IMR-90 (cell line): ENCODE measurements around the gene CNTFR. TPM values are rescaled to one million over a fixed set of nuclear protein-coding genes. Genes with fewer than 3 reads are reported as not detected.

Experiments
- ATAC-seq: fragments of 200-7000 bp; cut with Tn5 transposase; 2 replicates; pipeline ENCODE4 v1.9.1; 2020; ENCODE audit warnings: low read depth, mild to moderate bottlenecking, moderate library complexity
- BruUV-seq: library from RNA; stranded (reverse); fragments of 400-500 nt; replicated peaks from 2 replicates; lab custom pipeline; 2021; lab: Mats Ljungman, UMichigan
- CTCF ChIA-PET: fragments of 300-600 bp; formaldehyde crosslinking; extraction: SDS; loops from one replicate; lab custom pipeline; 2021; ENCODE audit warnings: antibody characterized with exemption; lab: Yijun Ruan, JAX
- POLR2A ChIA-PET: fragments of 300-600 bp; sonication (Branson Sonifier 250); formaldehyde crosslinking; loops from one replicate; lab custom pipeline; 2022; ENCODE audit warnings: antibody characterized with exemption; ENCODE audit not compliant: unreplicated experiment; lab: Charles Lee
- DNase-seq: peaks from one replicate; pipeline ENCODE4 v3.0.0; 2013
- H2AFZ ChIP-seq: replicated peaks from 2 replicates; pipeline ENCODE3; 2013; ENCODE audit warnings: low read length, mild to moderate bottlenecking; ENCODE audit not compliant: poor library complexity
- H2AK5ac ChIP-seq: 2 replicates; pipeline ENCODE4 v1.6.1; 2013; ENCODE audit warnings: low read depth, low read length, inconsistent platforms
- H2AK9ac ChIP-seq: replicated peaks from 2 replicates; pipeline ENCODE3; 2013; ENCODE audit warnings: mild to moderate bottlenecking, low read depth, low read length, moderate library complexity; ENCODE audit not compliant: poor library complexity
- H2BK120ac ChIP-seq: 2 replicates; pipeline ENCODE4 v1.6.1; 2013; ENCODE audit warnings: low read depth, low read length, inconsistent platforms
- H2BK15ac ChIP-seq: 3 replicates; pipeline ENCODE4 v1.6.1; 2013; ENCODE audit warnings: low read depth, low read length, inconsistent platforms
- H2BK20ac ChIP-seq: 2 replicates; pipeline ENCODE4 v1.6.1; 2013; ENCODE audit warnings: low read depth, mild to moderate bottlenecking, inconsistent platforms, low read length, moderate library complexity
- H2BK5ac ChIP-seq: 2 replicates; pipeline ENCODE4 v1.6.1; 2013; ENCODE audit warnings: mild to moderate bottlenecking, low read depth, low read length, inconsistent platforms; ENCODE audit not compliant: poor library complexity, severe bottlenecking
- H3K14ac ChIP-seq: replicated peaks from 2 replicates; pipeline ENCODE4 v1.6.1; 2013; ENCODE audit warnings: low read depth, low read length, inconsistent platforms
- H3K18ac ChIP-seq: 2 replicates; pipeline ENCODE4 v1.6.1; 2013; ENCODE audit warnings: low read depth, low read length, control low read depth
- H3K23ac ChIP-seq: 2 replicates; pipeline ENCODE4 v1.6.1; 2013; ENCODE audit warnings: low read depth, low read length, inconsistent platforms
- H3K27ac ChIP-seq: 2 replicates; pipeline ENCODE4 v1.5.1; 2013; ENCODE audit warnings: mild to moderate bottlenecking, control low read depth, low read length; ENCODE audit not compliant: insufficient read depth
- H3K27me3 ChIP-seq: 2 replicates; pipeline ENCODE4 v1.6.1; 2013; ENCODE audit warnings: low read length; ENCODE audit not compliant: control insufficient read depth, insufficient read depth
- H3K36me3 ChIP-seq: 2 replicates; pipeline ENCODE4 v1.6.1; 2013; ENCODE audit warnings: low read length, mixed read lengths; ENCODE audit not compliant: control insufficient read depth, insufficient read depth
- H3K4ac ChIP-seq: 2 replicates; pipeline ENCODE4 v1.6.1; 2013; ENCODE audit warnings: low read depth, low read length, inconsistent platforms
- H3K4me1 ChIP-seq: 2 replicates; pipeline ENCODE4 v1.6.1; 2013; ENCODE audit warnings: low read length, mixed read lengths; ENCODE audit not compliant: control insufficient read depth, insufficient read depth
- H3K4me2 ChIP-seq: 2 replicates; pipeline ENCODE4 v1.6.1; 2013; ENCODE audit warnings: low read depth, mild to moderate bottlenecking, control low read depth, low read length, moderate library complexity
- H3K4me3 ChIP-seq: 2 replicates; pipeline ENCODE4 v1.5.1; 2013; ENCODE audit warnings: low read depth, mild to moderate bottlenecking, control low read depth, low read length, moderate library complexity; ENCODE audit not compliant: insufficient read depth
- H3K56ac ChIP-seq: 2 replicates; pipeline ENCODE4 v1.6.1; 2013; ENCODE audit warnings: low read length, inconsistent platforms; ENCODE audit not compliant: insufficient read depth; ENCODE audit errors: extremely low read depth
- H3K79me1 ChIP-seq, 2 experiments: 2 replicates each; pipeline ENCODE4 v1.6.1; 2013; ENCODE audit warnings: low read length in 2 of 2, inconsistent platforms in 1 of 2, low read depth in 1 of 2
- H3K9ac ChIP-seq: 2 replicates; pipeline ENCODE4 v1.6.1; 2013; ENCODE audit warnings: low read depth, low read length, control low read depth
- H3K9me1 ChIP-seq: 2 replicates; pipeline ENCODE4 v1.6.1; 2013; ENCODE audit warnings: low read length, inconsistent platforms; ENCODE audit not compliant: insufficient read depth
- H3K9me3 ChIP-seq: 2 replicates; pipeline ENCODE4 v1.6.1; 2013; ENCODE audit warnings: low read length; ENCODE audit not compliant: control insufficient read depth, insufficient read depth
- H4K20me1 ChIP-seq: 2 replicates; pipeline ENCODE4 v1.6.1; 2013; ENCODE audit warnings: low read length, inconsistent platforms; ENCODE audit not compliant: insufficient read depth
- H4K5ac ChIP-seq: 2 replicates; pipeline ENCODE4 v1.6.1; 2013; ENCODE audit warnings: mild to moderate bottlenecking, low read depth, low read length, control low read depth
- H4K8ac ChIP-seq, 2 experiments: 2 replicates each; pipeline ENCODE4 v1.6.1; 2013; ENCODE audit warnings: low read depth in 2 of 2, low read length in 2 of 2, control low read depth in 1 of 2, inconsistent platforms in 1 of 2
- H4K91ac ChIP-seq: 2 replicates; pipeline ENCODE4 v1.6.1; 2013; ENCODE audit warnings: low read depth, low read length, inconsistent platforms; ENCODE audit not compliant: insufficient read depth
- MAZ ChIP-seq: IDR thresholded peaks from 2 replicates; pipeline ENCODE4 v1.6.1; 2012; ENCODE audit warnings: low read depth, mild to moderate bottlenecking, low read length, improper control_type of control experiment, moderate library complexity, borderline replicate concordance
- MXI1 ChIP-seq: IDR thresholded peaks from 2 replicates; pipeline ENCODE4 v1.6.1; 2012; ENCODE audit warnings: low read depth, mild to moderate bottlenecking, low read length, moderate library complexity, borderline replicate concordance
- NFE2L2 ChIP-seq: fragments of 150-350 bp; IDR thresholded peaks from 2 replicates; pipeline ENCODE4 v1.6.1; 2016; ENCODE audit warnings: low read depth, mild to moderate bottlenecking, low read length
- RAD21 ChIP-seq: IDR thresholded peaks from 2 replicates; pipeline ENCODE4 v1.6.1; 2012; ENCODE audit warnings: low read length, improper control_type of control experiment
- SMC3 ChIP-seq: fragments of 150-350 bp; IDR thresholded peaks from 2 replicates; pipeline ENCODE4 v1.6.1; 2016; ENCODE audit warnings: low read depth, mild to moderate bottlenecking, antibody characterized with exemption, low read length, moderate library complexity
- WGBS, 2 experiments: methylation state at CpG; one replicate each; pipeline versions ENCODE4 v1.1.5 to v1.1.7; 2013; ENCODE audit warnings: missing lambda C conversion rate in 2 of 2; ENCODE audit not compliant: insufficient read length in 1 of 2; ENCODE audit errors: extremely low coverage in 2 of 2; 5-methylcytosine and 5-hydroxymethylcytosine counted together
- dilution Hi-C: fragments of 300-500 bp; cut with HindIII; formaldehyde crosslinking; loops from one replicate; pipeline ENCODE4 v1.14.3; 2018; ENCODE audit warnings: low sequenced_read_pairs; ENCODE audit not compliant: unreplicated experiment
- in situ Hi-C: fragments of 300-500 bp; cut with MboI; formaldehyde crosslinking; loops from 3 replicates; pipeline ENCODE4 v1.14.3; 2019; ENCODE audit warnings: low sequenced_read_pairs, inconsistent platforms, mixed read lengths
- intact Hi-C: fragments of 100-400 bp; cut with micrococcal nuclease; formaldehyde crosslinking; loops from 2 replicates; pipeline ENCODE4 v1.10.0; 2022
- polyA plus RNA-seq, 3 experiments: library from polyadenylated mRNA; depleted of rRNA; stranded (reverse); fragments of >200 nt; gene quantifications; 2 replicates each; pipeline ENCODE4 v1.2.3, GENCODE V29; 2012; ENCODE audit warnings: low replicate concordance in 1 of 3
- total RNA-seq: library from RNA; depleted of rRNA; stranded (reverse); fragments of >200 nt; gene quantifications from 2 replicates; pipeline ENCODE4 v1.2.3, GENCODE V29; 2012
- TF ChIP-seq, protein P1 (sequence below): fragments of 150-350 bp; IDR thresholded peaks from 2 replicates; pipeline ENCODE4 v1.6.1; 2017; ENCODE audit warnings: mild to moderate bottlenecking, antibody characterized with exemption, low read length, low read depth
- TF ChIP-seq, protein P2 (sequence below): conservative IDR thresholded peaks from 2 replicates; pipeline ENCODE4 v1.5.1; 2012; ENCODE audit warnings: mild to moderate bottlenecking, low read depth, low read length, improper control_type of control experiment

CNTFR gene
- total and polyA plus RNA-seq, 2 of the 4 experiments (the other 2 are of a cell fraction) = not detected

DNA sequence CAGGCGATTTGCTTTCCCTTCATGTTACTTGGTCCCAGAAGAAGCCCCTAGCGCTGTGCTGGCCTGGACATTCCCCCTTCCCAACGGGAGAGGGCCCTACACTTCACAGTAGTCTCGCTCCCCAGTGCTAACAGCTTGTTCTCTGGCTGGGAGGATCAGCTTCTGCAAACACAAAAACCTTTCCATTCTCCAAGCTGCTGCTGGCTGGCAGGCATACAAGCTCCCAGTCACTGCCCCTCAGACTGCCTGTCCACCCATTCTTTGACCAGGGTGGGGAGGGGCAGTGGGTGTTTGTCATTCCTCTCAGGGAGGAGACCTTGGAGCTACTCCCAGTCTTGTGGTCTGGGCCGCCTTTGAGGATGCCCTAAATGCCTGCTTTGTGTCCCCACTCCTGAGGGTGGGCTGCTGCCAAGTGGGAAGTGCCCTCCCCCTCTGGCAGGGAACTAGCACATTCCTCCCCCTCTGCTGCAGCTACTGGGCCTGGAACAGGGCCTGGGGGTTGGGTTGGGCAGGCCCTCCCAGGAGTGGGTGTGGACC is 87.6 kb downstream of the CNTFR start:
- H4K8ac ChIP-seq = no peak overlapping the region
- no CpG with 5 or more reads among the region's 5 CpGs for WGBS, 2 experiments
- DNase-seq = peak; percentile 27
- H3K4me2 ChIP-seq = no peak overlapping the region
- no peaks in the 10 kb centered on the region; the same call in 1 of the 2 replicates for H4K20me1 ChIP-seq
- no peaks in the 10 kb centered on the region for H3K9me1 ChIP-seq
- dilution Hi-C loops = no loop called here
- no peak overlapping the region for H3K18ac ChIP-seq
- intact Hi-C loops = loop anchor here (1.0 kb wide), 1 partner anchor 101 kb away; no protein-coding TSS in a partner anchor
- ChIA-PET CTCF (interaction anchor here (0.5 to 2.5 kb wide), 5 partner anchors 64 to 98 kb away, joined by 3 to 13 read pairs (median 3); no protein-coding TSS in a partner anchor), POLR2A (no interaction called here)
- in situ Hi-C loops = no loop called here
- BruUV-seq = no TSS peak
- H2BK5ac ChIP-seq = no peak overlapping the region
- H3K79me1 ChIP-seq = no peaks in the 10 kb centered on the region
- no peak overlapping the region for H3K56ac ChIP-seq
- H4K91ac ChIP-seq = no peak overlapping the region
- no peaks in the 10 kb centered on the region for H3K9me3 ChIP-seq
- H4K5ac ChIP-seq = no peak overlapping the region
- H3K23ac ChIP-seq = no peak overlapping the region
- no peak overlapping the region for H2BK20ac ChIP-seq
- no peaks in the 10 kb centered on the region for H3K36me3 ChIP-seq
- H2AK5ac ChIP-seq = no peak overlapping the region
- H3K14ac ChIP-seq = no peak overlapping the region
- no peak overlapping the region for H3K4me3 ChIP-seq
- no peak overlapping the region for H2BK120ac ChIP-seq
- TF ChIP-seq SMC3 (peak; percentile 36), MAZ (no peak), RAD21 (peak; percentile 41; the same call in 1 of the 2 replicates), NFE2L2 (no peak), MXI1 (no peak)
- TF ChIP-seq, protein P1, sequence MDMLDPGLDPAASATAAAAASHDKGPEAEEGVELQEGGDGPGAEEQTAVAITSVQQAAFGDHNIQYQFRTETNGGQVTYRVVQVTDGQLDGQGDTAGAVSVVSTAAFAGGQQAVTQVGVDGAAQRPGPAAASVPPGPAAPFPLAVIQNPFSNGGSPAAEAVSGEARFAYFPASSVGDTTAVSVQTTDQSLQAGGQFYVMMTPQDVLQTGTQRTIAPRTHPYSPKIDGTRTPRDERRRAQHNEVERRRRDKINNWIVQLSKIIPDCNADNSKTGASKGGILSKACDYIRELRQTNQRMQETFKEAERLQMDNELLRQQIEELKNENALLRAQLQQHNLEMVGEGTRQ = no peak
- TF ChIP-seq, protein P2, sequence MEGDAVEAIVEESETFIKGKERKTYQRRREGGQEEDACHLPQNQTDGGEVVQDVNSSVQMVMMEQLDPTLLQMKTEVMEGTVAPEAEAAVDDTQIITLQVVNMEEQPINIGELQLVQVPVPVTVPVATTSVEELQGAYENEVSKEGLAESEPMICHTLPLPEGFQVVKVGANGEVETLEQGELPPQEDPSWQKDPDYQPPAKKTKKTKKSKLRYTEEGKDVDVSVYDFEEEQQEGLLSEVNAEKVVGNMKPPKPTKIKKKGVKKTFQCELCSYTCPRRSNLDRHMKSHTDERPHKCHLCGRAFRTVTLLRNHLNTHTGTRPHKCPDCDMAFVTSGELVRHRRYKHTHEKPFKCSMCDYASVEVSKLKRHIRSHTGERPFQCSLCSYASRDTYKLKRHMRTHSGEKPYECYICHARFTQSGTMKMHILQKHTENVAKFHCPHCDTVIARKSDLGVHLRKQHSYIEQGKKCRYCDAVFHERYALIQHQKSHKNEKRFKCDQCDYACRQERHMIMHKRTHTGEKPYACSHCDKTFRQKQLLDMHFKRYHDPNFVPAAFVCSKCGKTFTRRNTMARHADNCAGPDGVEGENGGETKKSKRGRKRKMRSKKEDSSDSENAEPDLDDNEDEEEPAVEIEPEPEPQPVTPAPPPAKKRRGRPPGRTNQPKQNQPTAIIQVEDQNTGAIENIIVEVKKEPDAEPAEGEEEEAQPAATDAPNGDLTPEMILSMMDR = peak; percentile 32; the same call in 1 of the 2 replicates
- no peak overlapping the region for H2AK9ac ChIP-seq
- H3K4me1 ChIP-seq = no peaks in the 10 kb centered on the region; the same call in 1 of the 2 replicates
- H2AFZ ChIP-seq = no peak overlapping the region
- H3K27me3 ChIP-seq = peaks cover 55% of the 10 kb centered on the region
- no peak overlapping the region for H3K9ac ChIP-seq
- H3K4ac ChIP-seq = no peak overlapping the region
- H2BK15ac ChIP-seq = no peak overlapping the region
- H3K27ac ChIP-seq = no peak overlapping the region
- peak; percentile 63 for ATAC-seq
